HG02852 (cell line): ENCODE data around the gene HIRA.

Experiments used
- ATAC-seq: cut with Tn5 transposase; IDR thresholded peaks from one replicate; pipeline ENCODE4 v1.9.1; 2021; ENCODE audit warnings: mild to moderate bottlenecking, moderate library complexity; ENCODE audit not compliant: unreplicated experiment

Gene HIRA

DNA sequence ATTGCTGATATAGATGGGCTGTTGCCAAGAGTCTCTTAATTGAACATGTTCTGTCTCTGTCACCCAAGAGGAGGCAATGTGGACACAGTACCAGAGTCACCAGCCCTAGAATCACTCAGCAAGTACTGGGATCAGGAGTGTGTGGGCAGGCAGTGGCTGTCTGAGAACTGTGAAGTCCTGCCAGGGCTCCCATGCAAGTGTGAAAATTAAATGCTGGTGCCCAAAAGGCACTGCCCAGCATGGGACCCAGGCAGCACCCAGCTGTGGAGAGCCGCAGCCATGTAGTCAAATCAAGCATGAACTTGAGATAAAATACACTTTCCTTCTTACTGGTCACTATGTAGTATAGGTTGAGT is 19.9 kb downstream of the HIRA start:
- no peak for ATAC-seq

DNA sequence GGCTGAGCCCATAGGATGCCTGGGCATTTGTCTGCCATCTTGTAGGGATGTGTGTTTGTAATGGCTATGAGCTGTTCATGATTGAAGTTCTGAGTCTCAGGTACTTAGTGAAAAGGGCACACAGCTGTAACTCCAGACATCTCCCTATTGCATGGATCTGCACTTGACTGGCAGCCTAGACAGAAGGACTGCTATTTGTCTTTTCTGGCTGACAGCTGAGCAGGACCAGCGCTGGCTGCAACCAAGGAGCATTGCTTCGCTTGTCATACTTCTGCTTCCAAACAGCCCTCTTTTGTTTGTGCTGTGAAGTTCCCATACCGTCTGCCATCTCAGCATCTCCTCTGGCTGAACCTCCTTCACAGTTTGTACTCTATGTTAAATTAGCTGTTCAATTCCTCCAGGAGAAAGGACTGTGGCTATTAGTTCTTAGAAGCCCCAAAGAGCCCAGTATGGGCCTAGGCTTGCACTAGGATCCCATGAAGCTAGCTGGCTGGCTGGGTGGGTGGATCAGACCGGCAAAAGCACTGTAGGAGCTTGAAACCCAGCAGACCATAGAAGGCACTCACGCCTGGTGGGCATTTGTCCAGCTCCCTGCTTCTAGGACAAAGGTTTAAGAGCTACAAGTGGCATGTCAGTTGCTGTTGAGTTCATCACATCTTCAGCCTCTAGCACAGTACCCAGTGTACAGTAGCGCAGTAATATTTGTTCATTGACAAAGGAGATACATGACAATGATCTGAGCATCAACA is 20.4 kb downstream of the HIRA start:
- no peak for ATAC-seq

DNA sequence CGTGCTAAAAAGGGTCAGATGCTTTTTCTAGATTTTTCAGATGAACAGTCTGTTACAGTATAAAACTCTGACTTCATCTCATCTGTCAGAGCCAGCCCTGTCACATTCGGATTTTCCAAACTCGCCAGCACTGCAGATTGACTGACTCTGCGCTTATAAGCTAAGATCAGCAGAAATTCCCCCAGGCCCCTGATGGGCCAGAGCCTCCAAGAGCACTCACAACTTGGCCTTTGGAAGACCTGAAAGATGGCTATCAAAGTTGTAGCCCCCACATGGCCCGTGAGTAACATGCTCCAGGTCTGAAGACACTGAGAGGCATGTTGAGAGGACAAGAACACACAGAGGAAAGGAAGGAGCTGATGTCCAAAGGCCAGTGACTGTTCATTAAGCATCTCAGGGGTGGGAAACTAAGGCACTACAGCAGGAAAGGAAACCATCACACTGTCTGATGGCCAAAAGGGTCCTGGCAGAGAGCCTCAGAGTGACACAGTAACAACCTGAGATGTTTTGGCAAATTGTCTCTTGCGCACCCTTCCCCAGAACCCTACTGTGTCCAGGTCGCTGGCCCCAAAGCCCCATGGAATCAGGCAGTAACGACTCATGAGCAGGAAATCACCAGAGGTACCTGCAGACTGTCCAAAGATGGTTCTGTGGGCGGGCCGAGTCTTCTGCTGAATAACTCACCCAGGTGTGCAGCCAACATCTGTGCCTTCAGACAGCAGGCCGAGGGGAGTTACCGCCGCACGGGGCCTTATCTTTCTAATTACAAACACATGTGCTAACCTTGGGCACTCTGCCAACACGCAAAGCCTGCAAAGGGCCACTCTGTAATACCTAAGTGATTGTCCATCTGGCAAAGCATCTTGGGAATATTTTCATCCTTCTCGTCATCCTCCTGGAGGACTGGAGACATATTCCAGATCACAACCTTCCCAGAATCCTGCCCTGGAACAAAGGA is 23.6 kb downstream of the HIRA start:
- no peak for ATAC-seq

DNA sequence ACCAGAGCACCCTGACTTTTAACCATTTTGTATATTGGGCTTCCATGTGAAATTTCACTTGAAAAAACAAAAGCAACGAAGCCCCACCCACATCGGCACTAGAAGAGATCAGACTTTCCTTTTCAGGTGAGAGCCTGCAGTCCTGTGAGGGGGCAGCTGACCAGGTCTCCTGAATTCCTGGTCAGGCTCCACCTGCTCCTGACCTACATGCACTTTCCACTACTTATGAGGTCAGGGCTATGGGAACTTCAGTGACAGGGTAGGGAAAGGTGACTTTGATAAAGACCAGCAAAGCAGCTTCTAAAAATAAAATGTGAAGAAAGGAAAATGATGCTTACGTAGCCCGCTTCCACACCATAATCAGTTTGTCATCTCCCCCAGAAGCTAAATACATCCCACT is 24.7 kb downstream of the HIRA start:
- ATAC-seq: no peak

DNA sequence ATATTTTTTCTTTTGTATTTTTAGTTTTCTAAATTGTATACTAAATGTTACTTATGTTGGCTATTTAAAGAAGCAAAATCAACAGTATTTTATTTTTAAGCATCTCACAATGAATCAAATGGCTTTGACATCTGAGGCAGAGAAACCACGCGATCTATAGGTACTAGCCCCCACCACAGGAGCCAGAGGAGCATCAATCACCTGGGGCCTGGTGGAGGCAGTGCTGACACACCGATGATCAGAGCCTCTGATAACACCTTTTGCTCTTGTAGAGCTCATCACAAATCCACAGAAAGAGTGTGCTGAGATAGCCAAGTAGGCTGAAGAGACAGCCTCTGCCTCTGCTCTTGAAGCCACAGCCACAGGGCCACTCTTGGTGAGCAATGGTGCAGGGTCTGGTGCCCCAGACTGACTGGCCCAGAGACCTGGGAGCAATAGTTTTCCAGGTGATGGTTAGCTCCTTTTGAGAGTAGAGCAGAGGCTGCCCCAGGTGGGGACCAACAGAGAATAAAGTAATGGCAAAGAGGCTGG is 25.2 kb downstream of the HIRA start:
- ATAC-seq: no peak

DNA sequence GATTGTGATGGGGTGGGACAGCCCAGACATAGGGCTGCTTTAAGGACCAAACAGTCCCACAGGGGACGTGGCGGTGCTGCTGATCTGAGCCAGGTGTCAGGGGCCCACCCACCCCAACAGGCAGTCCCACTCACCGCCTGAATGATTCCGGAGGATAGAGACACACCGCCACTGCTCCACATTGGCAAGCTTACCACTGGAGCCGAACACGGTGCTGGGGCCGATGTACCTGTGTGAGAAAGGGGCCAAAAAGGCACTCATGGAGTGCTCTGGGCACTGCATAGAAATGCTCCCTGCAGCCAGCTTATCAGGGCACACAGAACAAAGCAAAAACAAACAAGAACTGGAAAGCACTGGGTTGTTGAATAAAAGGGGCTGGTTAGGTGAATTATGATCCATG is 25.9 kb downstream of the HIRA start:
- no peak for ATAC-seq

DNA sequence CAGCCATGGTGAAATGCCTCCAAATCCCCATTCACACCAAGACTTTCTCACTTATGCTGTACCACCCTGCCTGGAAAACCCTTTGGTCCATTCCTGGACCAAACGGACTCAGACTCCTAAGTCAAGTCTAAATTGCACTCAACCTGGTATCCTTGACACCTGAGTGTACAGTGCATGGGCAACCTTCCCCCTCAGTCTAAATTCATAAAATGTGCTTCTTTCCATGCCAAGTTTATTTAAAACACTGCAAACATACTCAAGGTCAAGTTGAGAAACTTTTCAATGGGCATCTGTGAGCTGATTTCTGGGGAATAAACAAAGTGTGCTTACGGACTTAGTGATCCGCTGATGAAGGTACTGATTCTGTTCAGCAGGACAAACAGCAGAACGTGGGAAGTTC is 26.4 kb downstream of the HIRA start:
- ATAC-seq: no peak

DNA sequence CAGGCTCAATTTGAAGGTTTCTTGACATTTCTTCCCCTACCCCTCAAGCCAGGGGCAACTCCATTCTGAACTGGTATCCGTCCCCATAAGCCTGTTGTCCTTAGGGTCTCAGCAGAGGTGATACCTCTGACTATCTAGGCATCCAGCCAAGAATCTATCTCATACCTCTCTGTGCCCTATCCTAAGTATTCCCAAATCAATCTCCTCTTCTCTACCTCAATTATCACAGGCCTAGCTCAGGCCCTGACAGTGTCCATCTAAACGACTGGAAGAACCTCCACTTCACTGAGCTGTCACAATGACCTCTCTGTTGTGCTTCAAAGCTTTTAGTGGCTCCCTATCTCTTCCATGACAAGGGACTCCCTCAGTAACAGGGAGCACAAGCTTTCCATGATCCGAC is 26.9 kb downstream of the HIRA start:
- no peak for ATAC-seq

DNA sequence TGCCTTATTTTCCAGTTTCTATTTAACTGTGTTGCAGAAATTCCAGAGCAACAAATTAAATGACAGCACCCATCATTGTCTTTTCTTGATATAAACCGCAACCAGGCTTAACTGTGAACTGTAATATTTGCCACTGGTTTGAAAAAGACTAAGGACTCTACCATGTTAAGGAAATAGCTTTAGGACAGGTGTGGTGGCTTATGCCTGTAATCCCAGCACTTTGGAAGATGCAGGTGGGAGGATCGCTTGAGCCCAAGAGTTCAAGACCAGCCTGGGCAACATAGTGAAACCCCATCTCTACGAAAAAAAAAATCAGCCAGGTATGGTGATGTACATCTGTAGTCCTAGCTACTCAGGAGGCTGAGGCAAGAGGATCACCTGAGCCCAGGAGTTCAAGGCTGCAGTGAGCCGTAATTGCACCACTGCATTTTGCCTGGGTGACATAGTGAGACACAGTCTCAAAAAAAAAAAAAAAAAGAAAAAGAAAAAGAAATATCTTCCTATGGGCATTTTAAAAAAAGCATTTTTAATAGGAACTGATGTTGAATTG is 28.8 kb downstream of the HIRA start:
- no peak for ATAC-seq

DNA sequence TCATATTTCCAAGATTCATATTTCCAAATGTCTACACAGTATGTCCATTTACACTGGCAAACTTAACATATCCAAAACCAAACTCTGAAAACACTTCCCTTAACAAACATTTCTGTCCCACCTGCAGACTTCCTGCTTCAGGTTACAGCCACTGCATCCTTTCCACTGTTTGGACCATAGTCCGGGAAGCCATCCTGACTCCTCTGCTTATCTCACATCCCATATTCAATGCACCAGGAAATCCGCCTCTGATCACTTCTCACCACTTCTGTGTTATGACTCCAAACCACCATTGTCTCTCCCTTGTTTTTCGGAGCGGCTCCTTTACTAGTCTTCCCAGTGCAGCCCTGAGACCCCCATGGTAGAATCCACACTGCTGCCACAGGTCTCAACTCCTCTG is 30.1 kb downstream of the HIRA start:
- ATAC-seq: no peak

DNA sequence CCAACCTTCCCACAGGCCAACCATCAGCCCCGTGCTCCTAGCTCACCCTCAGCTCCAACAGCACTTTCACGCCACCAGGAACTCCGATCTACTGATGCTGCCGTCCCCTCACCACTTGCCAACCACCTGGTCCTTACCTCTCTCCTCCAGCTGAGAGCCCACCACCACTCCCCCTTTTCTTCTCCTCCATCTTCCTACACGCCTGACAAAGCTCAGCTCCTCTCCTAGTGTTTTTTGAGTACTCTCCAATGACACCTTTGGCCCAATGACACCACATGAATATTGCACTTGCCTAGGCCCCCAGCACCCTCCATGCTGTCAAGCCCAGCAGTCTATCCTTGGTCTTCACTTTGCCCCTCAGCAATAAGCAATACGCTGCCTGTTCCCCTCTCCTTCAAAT is 30.7 kb downstream of the HIRA start:
- ATAC-seq: no peak

DNA sequence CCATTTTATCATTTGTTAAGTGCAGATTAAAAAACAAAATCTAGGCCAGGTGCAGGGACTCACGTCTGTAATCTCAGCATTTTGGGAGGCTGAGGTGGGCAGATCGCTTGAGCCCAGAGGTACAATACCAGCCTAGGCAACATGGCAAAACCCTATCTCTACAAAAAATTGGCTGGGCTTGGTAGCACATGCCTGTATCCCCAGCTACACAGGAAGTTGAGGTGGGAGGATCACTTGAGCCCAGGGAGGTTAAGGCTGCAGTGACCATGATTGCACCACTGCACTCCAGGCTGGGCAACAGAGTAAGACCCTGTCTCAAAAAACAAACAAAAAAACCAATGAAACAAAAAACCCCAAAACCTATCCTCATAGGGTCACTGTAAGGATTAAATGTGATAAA is 32.9 kb downstream of the HIRA start:
- ATAC-seq: no peak

DNA sequence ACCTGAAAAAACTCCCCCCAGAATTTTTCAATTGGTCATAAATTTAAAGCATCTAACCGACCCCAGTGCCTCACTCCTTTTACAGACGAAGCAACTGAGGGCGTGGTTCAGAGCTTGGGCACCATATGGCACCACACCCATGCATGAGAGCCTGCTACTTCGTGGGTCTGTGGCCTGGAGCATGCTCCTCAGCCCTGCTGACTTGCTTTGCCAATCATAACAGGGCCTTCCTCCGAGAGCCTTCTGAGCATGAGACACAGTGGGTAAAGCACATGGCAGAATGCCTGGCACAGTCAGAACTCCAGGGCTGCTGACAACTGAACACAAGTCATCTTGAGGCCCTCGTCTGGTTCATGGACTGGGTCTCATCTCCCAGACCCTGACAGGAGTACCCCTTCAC is 33.3 kb downstream of the HIRA start:
- ATAC-seq: no peak

DNA sequence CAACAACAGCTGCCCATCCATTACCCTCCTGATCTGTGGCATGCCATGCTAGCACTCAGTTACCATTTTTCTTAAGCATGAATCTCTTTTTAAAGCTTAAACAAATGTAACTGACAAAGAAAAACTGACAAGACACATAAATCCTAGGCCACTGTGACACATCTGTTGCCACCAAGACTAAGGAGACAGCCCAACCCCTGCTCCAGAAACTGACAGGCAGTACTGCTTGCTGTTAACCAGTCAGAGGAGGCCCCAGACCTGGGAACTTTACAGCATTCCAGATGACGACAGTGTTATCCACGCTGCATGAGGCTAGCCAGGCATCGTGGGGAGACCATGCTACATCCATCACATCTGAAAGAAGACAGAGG is 33.8 kb downstream of the HIRA start:
- no peak for ATAC-seq

DNA sequence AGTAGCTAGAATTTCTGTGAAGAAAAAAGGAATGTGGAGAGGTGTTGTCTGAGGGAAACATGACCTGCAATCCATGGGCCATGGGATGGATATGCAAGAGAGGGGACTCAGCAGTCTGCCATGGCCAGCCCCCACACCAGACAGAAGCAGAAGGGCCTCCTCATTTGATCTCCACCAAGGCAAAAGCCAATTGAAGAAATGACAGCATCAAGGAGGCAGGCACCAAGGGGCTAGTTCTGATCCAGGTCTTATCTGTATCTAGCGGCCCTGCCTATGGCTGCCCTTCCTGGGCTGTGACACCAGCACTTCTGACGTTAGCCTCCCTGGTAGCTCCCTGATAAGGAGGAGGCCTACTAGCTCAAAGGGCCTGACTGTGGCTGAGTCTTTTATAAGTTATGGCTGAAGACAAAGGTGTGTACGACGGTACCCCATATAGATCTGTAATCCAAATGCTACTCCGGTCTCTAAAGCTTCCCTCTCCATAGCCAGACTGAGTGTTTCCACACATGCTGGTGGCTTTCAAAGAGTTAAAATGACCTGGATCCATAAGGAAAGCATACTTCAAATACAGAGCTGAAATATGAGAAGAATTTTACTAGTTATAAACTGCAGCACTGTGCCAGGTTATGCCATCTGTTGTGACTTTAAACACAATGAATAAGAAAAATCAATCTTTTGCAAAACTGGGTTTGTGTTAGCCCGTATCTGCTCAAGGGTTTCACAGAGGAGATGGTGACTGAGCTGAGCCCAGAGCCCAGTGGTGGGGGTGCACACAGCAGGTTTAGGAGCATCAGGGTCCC is 34.4 kb downstream of the HIRA start:
- no peak for ATAC-seq

DNA sequence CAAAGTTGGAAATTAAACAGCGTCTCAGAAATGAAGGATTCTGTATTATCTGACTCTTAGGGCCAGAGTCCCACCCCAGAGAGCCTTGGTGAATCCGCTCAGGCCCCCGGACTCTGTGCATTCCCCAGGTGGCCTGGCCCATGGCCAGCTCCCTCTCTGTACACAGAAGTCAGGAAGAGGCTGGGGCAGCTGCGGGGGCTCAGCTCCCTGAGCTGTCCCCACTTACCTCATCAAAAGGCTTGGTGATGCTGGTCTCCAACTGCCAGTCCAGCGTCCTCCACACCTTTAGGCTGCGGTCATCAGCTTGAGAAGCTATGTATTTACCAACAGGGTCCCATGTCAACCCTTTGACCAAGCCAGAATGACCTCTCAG is 35.0 kb downstream of the HIRA start:
- no peak for ATAC-seq

DNA sequence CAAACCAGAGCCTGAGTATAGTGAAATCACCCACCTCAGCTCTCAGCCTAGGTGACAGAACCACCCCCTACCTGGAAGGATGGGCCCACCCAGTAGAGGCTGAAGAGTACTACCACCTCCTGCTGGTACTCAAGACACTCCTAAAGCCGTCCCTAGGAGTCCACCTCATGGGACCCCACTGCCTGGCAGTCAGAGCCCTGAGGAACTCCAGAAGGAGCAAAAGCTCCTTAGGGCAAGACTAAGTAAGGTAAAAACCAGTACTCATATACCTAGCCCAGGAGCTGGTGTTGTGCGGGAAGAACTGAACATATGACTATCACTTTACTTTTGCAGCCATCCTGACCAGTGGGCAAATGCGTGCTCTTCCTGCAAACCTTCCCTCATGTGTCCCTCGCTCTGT is 36.3 kb downstream of the HIRA start:
- ATAC-seq: no peak

DNA sequence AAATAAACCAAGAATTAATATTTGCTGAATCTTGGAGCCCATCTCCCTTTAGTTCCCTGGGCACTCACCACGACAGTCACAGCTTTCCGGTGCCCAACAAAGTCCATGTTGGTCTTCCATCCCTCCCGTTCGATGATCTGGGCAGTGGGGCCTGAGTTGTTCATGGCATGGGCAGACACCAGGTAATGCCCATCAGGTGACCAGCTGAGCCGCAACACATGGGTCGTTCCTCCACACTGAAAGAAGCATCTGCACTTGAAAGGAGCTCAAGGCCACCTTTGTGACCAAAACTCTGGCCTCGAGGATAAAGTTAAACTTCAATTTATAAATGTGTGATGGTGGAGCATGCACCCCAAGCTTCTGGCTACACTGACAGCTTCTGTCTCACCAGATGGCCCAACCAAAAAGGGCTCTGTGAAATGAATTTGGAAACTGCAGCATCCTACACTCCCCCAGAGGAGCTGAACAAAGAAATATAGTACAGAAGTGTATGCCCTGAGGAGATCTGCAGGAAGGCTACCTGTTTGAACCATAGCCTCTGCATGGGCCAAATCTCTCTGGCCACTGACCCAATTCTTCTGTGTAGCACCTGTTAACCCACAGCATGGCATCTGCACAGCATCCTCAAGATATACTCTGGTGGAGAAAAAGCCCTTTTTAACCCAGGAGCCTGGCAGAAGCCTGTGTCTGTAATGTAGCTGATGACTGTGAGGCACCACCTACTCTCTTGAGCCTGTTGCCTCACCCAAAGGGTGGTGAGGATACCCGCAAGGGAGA is 37.1 kb downstream of the HIRA start:
- no peak for ATAC-seq

DNA sequence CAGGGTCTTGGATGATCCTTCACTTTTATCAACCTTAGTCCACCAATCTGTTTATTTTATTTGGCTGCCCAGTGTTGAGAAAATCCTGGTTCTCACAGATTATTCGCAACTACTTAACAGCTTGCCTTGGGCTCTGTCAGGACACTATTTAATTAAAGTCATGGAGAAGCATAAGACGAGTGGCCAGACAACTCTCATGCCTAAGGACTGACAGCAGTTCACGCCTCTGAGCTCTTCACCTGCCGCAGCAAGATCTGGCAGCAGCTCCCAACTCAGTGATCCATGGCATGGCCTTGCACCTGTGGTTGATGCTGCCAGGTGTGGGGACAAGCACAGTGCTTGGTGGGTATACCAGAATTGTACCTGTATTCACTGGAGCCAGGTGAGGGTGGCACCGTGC is 37.8 kb downstream of the HIRA start:
- no peak for ATAC-seq

DNA sequence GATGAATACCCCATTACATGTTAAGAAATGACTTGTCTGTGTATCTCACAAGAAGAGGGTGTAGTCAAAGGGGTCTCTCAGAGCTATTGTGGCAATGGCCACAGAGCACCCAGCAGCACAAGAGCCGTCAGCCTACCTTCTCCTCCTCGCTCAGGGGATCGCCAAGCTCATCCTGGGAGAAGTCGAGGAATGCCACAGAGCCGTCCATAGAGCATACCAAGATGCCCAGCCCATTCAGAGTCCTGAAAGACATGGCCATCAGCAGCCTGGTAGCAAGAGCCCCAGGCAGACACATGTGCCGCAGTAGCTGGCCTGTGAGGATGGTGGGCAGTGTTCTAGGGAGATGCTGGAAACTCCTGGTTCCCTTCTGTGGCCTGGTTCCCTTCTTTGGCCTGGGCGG is 44.0 kb downstream of the HIRA start:
- no peak for ATAC-seq
